ENCODE measurements around the gene DDO. TPM values are rescaled to one million over a fixed set of nuclear protein-coding genes. Genes with fewer than 3 reads are reported as not detected.

DDO gene
- total and polyA plus RNA-seq, 4 donors: 0.79 to 3.1 (median 2.0) TPM

DNA sequence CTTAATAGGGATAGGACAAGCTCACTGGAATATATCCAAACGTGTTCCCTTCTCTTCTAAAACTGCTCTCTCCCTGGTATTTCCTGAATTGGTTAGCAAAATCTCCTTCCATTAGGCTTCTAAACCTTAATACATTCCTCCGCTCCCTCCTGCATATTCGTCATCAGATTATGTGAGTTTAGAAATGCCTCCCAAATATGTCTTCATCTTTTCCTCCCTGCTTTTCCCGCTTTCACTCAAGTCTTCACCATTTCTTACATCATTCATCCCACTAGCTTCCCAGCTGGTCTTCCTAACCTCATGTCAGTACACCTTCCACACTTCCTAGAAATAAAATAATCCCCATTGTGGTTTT, 34.1 kb upstream of the DDO start:
- Histone ChIP-seq H3K36me3 (ENCODE audit: control insufficient read depth in 4 of 4, insufficient read depth in 4 of 4, low read length in 4 of 4) (no peaks in the 10 kb centered on the region), H3K4me3 (no peak overlapping the region), H3K27me3 (ENCODE audit: control insufficient read depth in 3 of 3, insufficient read depth in 3 of 3, low read length in 2 of 3) (no peaks in the 10 kb centered on the region), H3K9ac (ENCODE audit: insufficient read depth in 1 of 2, low read length in 2 of 2) (no peak overlapping the region), H3K27ac (ENCODE audit: low read depth in 1 of 2, low read length in 1 of 2) (no peak overlapping the region), H3K4me1 (ENCODE audit: control insufficient read depth in 5 of 5, insufficient read depth in 5 of 5, low read length in 5 of 5) (no peaks in the 10 kb centered on the region), H3K9me3 (ENCODE audit: control insufficient read depth in 4 of 4, insufficient read depth in 3 of 4, low read length in 3 of 4) (peaks cover 0 to 2% (median 0%) of the 10 kb centered on the region in 4 donors)
- ATAC-seq (ENCODE audit: insufficient read depth, low FRiP score) (no peak), DNase-seq (no peak)
- 74% methylated on average over 4 of the region's 4 CpGs for WGBS, 2 donors
- TF ChIP-seq CTCF (IDR thresholded peaks at IDR 0.05; ENCODE audit: control extremely low read depth, extremely low read depth): no peak

GRCh38 chr6:110448846-110449540, 33.6 kb upstream of the DDO start:
- Histone ChIP-seq H3K27me3 (ENCODE audit: control insufficient read depth in 3 of 3, insufficient read depth in 3 of 3, low read length in 2 of 3) (no peaks in the 10 kb centered on the region), H3K9ac (ENCODE audit: insufficient read depth in 1 of 2, low read length in 2 of 2) (no peak overlapping the region), H3K36me3 (ENCODE audit: control insufficient read depth in 4 of 4, insufficient read depth in 4 of 4, low read length in 4 of 4) (no peaks in the 10 kb centered on the region), H3K9me3 (ENCODE audit: control insufficient read depth in 4 of 4, insufficient read depth in 3 of 4, low read length in 3 of 4) (peaks cover 0 to 2% (median 0%) of the 10 kb centered on the region in 4 donors), H3K27ac (ENCODE audit: low read depth in 1 of 2, low read length in 1 of 2) (no peak overlapping the region), H3K4me1 (ENCODE audit: control insufficient read depth in 5 of 5, insufficient read depth in 5 of 5, low read length in 5 of 5) (no peaks in the 10 kb centered on the region), H3K4me3 (no peak overlapping the region)
- ATAC-seq (ENCODE audit: insufficient read depth, low FRiP score) (no peak), DNase-seq (no peak)
- WGBS, 2 donors: 48 to 50% methylated on average over 4 of the region's 4 CpGs
- no peak for TF ChIP-seq CTCF (IDR thresholded peaks at IDR 0.05; ENCODE audit: control extremely low read depth, extremely low read depth)

GRCh38 chr6:110447761-110448160, 32.4 kb upstream of the DDO start:
- Histone ChIP-seq H3K9ac (ENCODE audit: insufficient read depth in 1 of 2, low read length in 2 of 2) (no peak overlapping the region), H3K9me3 (ENCODE audit: control insufficient read depth in 4 of 4, insufficient read depth in 3 of 4, low read length in 3 of 4) (peaks cover 0 to 2% (median 0%) of the 10 kb centered on the region in 4 donors), H3K27me3 (ENCODE audit: control insufficient read depth in 3 of 3, insufficient read depth in 3 of 3, low read length in 2 of 3) (no peaks in the 10 kb centered on the region), H3K4me3 (no peak overlapping the region), H3K36me3 (ENCODE audit: control insufficient read depth in 4 of 4, insufficient read depth in 4 of 4, low read length in 4 of 4) (no peaks in the 10 kb centered on the region), H3K27ac (ENCODE audit: low read depth in 1 of 2, low read length in 1 of 2) (no peak overlapping the region), H3K4me1 (ENCODE audit: control insufficient read depth in 5 of 5, insufficient read depth in 5 of 5, low read length in 5 of 5) (no peaks in the 10 kb centered on the region)
- ATAC-seq (ENCODE audit: insufficient read depth, low FRiP score): no peak
- no peak for DNase-seq
- 93 to 94% methylated on average over 3 of the region's 3 CpGs for WGBS, 2 donors
- TF ChIP-seq CTCF (IDR thresholded peaks at IDR 0.05; ENCODE audit: control extremely low read depth, extremely low read depth): no peak

GRCh38 chr6:110446405-110446804, 31.0 kb upstream of the DDO start:
- no peaks in the 10 kb centered on the region for H3K4me1 ChIP-seq (ENCODE audit: control insufficient read depth in 5 of 5, insufficient read depth in 5 of 5, low read length in 5 of 5)
- ATAC-seq (ENCODE audit: insufficient read depth, low FRiP score): no peak
- H3K9me3 ChIP-seq (ENCODE audit: control insufficient read depth in 4 of 4, insufficient read depth in 3 of 4, low read length in 3 of 4): peaks cover 0 to 2% (median 0%) of the 10 kb centered on the region in 4 donors
- H3K27me3 ChIP-seq (ENCODE audit: control insufficient read depth in 3 of 3, insufficient read depth in 3 of 3, low read length in 2 of 3): no peaks in the 10 kb centered on the region
- no peak for DNase-seq
- no peaks in the 10 kb centered on the region for H3K36me3 ChIP-seq (ENCODE audit: control insufficient read depth in 4 of 4, insufficient read depth in 4 of 4, low read length in 4 of 4)
- TF ChIP-seq CTCF (IDR thresholded peaks at IDR 0.05; ENCODE audit: control extremely low read depth, extremely low read depth): no peak
- no peak overlapping the region for H3K9ac ChIP-seq (ENCODE audit: insufficient read depth in 1 of 2, low read length in 2 of 2)
- no peak overlapping the region for H3K27ac ChIP-seq (ENCODE audit: low read depth in 1 of 2, low read length in 1 of 2)
- no peak overlapping the region for H3K4me3 ChIP-seq
- WGBS, 2 donors: 78 to 86% methylated on average over 4 of the region's 4 CpGs

All from lung (tissue), 12 donors.